Ectodermal cell (in vitro differentiated cells): Measurements from ENCODE around the gene PPP1R8.

Experiments used
- H3K27ac ChIP-seq: 2 replicates; pipeline ENCODE4 v1.7.0; 2013; ENCODE audit warnings: mild to moderate bottlenecking, low read depth, low read length; ENCODE audit not compliant: insufficient read depth, poor library complexity, severe bottlenecking
- H3K27me3 ChIP-seq: 2 replicates; pipeline ENCODE4 v1.7.0; 2013; ENCODE audit warnings: mild to moderate bottlenecking, low read length; ENCODE audit not compliant: insufficient read depth, control insufficient read depth, poor library complexity, severe bottlenecking
- H3K36me3 ChIP-seq: one replicate; pipeline ENCODE4 v1.7.0; 2013; ENCODE audit warnings: low read length; ENCODE audit not compliant: control insufficient read depth, insufficient read depth
- H3K4me1 ChIP-seq: one replicate; pipeline ENCODE4 v1.7.0; 2013; ENCODE audit warnings: low read length; ENCODE audit not compliant: control insufficient read depth, insufficient read depth
- H3K4me3 ChIP-seq: 2 replicates; pipeline ENCODE4 v1.7.0; 2013; ENCODE audit warnings: low read depth, low read length, control low read depth; ENCODE audit not compliant: insufficient read depth
- H3K9me3 ChIP-seq: 2 replicates; pipeline ENCODE4 v1.7.0; 2013; ENCODE audit warnings: mild to moderate bottlenecking, low read length, moderate library complexity; ENCODE audit not compliant: control insufficient read depth
- WGBS, 2 experiments: methylation state at CpG; one replicate each; pipeline ENCODE4 v1.1.7; 2013; ENCODE audit warnings: missing lambda C conversion rate in 2 of 2; 5-methylcytosine and 5-hydroxymethylcytosine counted together

PPP1R8 gene

GRCh38 chr1:27891196-27891889 lies 60.8 kb downstream of the PPP1R8 start:
- Histone ChIP-seq H3K9me3 (no peaks in the 10 kb centered on the region), H3K27me3 (no peaks in the 10 kb centered on the region), H3K4me3 (no peak overlapping the region), H3K4me1 (no peaks in the 10 kb centered on the region), H3K36me3 (peaks cover 44% of the 10 kb centered on the region), H3K27ac (no peak overlapping the region)
- WGBS, 2 experiments = 93 to 95% methylated on average over 6 of the region's 7 CpGs

- Histone ChIP-seq H3K36me3 (peaks cover 51% of the 10 kb centered on the region), H3K4me3 (no peak overlapping the region), H3K9me3 (no peaks in the 10 kb centered on the region), H3K27ac (no peak overlapping the region), H3K27me3 (no peaks in the 10 kb centered on the region), H3K4me1 (no peaks in the 10 kb centered on the region)
- 89 to 92% methylated on average over 3 of the region's 3 CpGs for WGBS, 2 experiments
Observed at GRCh38 chr1:27894521-27894920, 63.9 kb downstream of the PPP1R8 start.
